ENCODE measurements around the gene USP47.

USP47 gene

DNA sequence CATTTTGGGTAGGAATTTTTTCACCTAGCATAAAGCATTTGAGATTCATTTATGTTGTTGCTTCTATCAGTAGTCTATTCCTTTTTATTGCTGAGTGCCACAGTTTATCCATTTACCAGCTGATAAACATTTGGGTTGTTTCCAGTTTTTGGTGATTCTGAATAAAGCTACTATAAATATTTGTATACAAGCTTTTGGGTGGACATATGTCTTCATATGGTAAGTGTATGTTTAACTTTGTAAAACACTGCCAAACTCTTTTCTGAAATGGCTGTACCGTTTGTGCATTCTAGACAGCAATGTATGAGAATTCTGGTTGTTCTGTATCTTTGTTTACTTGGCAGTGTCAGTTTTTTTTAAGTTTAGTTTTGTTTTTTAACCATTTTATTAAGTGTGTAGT, 16.9 kb downstream of the USP47 start:
- H3K27ac ChIP-seq: peak overlapping the region; percentile 22
- TF ChIP-seq CTCF (IDR thresholded peaks at IDR 0.05): no peak
- no peak for TF ChIP-seq ZFX (IDR thresholded peaks at IDR 0.05; ENCODE audit: borderline replicate concordance)

DNA sequence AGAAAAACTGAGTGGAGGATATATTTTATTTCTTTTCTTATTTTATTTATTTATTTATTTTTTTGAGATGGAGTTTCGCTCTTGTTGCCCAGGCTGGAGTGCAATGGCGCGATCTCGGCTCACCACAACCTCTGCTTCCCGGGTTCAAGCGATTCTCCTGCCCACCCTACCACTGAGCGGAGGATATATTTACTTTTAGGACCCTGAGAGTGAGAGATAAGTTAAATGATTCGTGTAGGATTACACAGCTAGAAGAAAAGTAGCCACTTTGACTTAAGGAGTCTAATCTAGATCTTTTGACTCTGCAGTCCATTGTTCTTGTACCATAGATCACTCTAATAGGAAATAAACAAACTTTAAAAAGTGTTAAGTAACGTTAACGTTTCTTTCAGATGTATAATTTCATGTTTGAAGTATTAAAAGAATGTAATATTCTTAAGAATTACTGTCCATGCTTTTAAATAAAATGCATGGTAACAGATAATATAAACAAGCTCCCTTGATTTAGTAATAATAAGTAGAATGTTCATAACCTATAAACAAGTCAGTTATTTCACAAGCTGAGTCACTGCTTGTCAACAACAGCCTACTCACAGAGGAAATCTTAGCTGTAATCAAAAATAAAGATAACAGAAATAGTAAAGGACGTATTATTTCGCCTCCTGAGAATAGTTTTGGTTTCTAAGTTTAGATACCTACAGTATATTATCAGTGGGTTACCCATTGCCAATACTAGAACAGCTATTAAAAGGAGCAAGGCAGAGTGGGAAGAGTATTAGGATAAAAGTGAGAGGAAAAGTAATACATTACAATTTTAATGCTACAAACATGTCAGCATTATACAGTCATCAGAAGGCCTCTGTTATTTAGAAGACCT, 18.6 kb downstream of the USP47 start:
- no peak overlapping the region for H3K27ac ChIP-seq
- no peak for TF ChIP-seq CTCF (IDR thresholded peaks at IDR 0.05)
- no peak for TF ChIP-seq ZFX (IDR thresholded peaks at IDR 0.05; ENCODE audit: borderline replicate concordance)

GRCh38 chr11:11862999-11863398, 21.2 kb downstream of the USP47 start:
- no peak overlapping the region for H3K27ac ChIP-seq
- no peak for TF ChIP-seq CTCF (IDR thresholded peaks at IDR 0.05)
- no peak for TF ChIP-seq ZFX (IDR thresholded peaks at IDR 0.05; ENCODE audit: borderline replicate concordance)

DNA sequence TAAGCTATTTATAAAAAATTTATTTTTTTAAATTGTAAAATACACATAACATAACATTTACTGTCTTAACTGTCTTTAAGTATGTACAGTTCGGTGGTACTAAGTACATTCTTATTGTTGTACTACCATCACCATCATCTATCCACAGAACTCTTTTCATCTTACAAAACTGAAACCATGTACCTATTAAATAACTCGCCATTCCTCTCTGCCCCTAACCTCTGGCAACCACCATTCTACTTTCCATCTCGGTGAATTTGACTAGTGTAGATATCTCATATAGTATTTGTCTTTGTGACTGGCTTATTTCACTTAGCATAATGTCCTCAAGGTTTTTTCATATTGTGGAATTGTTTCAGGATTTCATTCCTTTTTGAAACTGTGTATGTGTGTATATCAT, 22.6 kb downstream of the USP47 start:
- TF ChIP-seq CTCF (IDR thresholded peaks at IDR 0.05) (no peak), ZFX (IDR thresholded peaks at IDR 0.05; ENCODE audit: borderline replicate concordance) (no peak)
- H3K27ac ChIP-seq: no peak overlapping the region

GRCh38 chr11:11864803-11865202, 23.0 kb downstream of the USP47 start:
- TF ChIP-seq ZFX (IDR thresholded peaks at IDR 0.05; ENCODE audit: borderline replicate concordance): no peak
- TF ChIP-seq CTCF (IDR thresholded peaks at IDR 0.05): no peak
- H3K27ac ChIP-seq: no peak overlapping the region

DNA sequence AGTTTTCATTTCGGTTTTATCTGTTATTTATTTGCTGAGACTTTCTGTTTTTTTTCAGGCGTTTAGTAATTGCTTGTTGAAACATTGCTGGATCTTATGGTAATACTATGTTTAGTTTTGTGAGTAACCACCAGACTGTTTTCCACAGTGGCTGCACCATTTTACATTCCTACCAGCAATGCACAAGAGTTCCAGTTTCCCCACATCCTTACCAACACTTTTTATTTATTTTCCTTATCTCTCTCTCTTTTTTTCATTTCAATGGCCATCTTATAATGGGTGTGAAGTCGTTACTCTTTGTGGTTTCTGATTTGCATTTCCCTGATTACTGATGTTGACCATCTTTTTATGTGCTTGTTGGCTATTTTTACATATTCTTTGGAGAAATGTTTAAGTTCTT, 23.7 kb downstream of the USP47 start:
- no peak overlapping the region for H3K27ac ChIP-seq
- TF ChIP-seq CTCF (IDR thresholded peaks at IDR 0.05): no peak
- TF ChIP-seq ZFX (IDR thresholded peaks at IDR 0.05; ENCODE audit: borderline replicate concordance): no peak

DNA sequence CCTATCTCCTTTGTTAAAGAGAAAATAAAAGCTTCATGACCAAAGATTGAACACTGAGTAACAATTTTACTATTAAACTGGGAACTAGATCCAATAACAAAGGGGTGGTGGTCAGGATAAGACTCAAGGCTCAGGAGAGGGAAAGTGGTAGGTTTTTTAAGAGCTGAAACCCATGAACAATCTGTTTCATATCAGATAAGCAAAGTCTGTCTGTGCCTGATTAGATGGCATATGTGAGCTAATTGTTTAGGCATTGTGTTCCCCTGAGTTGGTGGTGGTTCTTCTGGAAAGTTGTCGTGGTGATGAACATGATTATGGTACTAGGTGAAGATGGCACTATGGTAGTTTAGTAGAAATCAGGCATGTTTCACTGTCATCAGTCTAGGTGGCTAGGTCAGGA, 24.4 kb downstream of the USP47 start:
- TF ChIP-seq CTCF (IDR thresholded peaks at IDR 0.05): no peak
- no peak for TF ChIP-seq ZFX (IDR thresholded peaks at IDR 0.05; ENCODE audit: borderline replicate concordance)

More for the DNA sequence above, 24.4 kb downstream of the USP47 start:
- no peak overlapping the region for H3K27ac ChIP-seq

Data from 22Rv1 (cell line).